GM12878 (cell line): ENCODE measurements around the gene KIAA0319L. TPM values are rescaled to one million over a fixed set of nuclear protein-coding genes. Genes with fewer than 3 reads are reported as not detected.

Experiments used
- ATAC-seq: fragments of 200-7000 bp; cut with Tn5 transposase; 3 replicates; pipeline ENCODE4 v1.9.1; 2020; ENCODE audit warnings: mild to moderate bottlenecking, moderate library complexity
- BruUV-seq: library from RNA; stranded (reverse); fragments of 400-500 nt; replicated peaks from 2 replicates; lab custom pipeline; 2021; lab: Mats Ljungman, UMichigan
- CTCF ChIA-PET: fragments of 300-600 bp; sonication (Branson Sonifier 250); formaldehyde crosslinking; extraction: SDS; loops from one replicate; lab custom pipeline; 2021; ENCODE audit warnings: inconsistent platforms; lab: Yijun Ruan, JAX
- POLR2A ChIA-PET: fragments of 350-600 bp; formaldehyde crosslinking; extraction: SDS; loops from one replicate; lab custom pipeline; 2021; ENCODE audit warnings: inconsistent platforms; lab: Charles Lee
- RAD21 ChIA-PET: fragments of 300-600 bp; sonication (Branson Sonifier 250); formaldehyde crosslinking; loops from one replicate; lab custom pipeline; 2023; ENCODE audit warnings: antibody characterized with exemption; ENCODE audit not compliant: unreplicated experiment; lab: Charles Lee
- SMC1A ChIA-PET: fragments of 300-600 bp; sonication (Branson Sonifier 250); formaldehyde crosslinking; loops from one replicate; lab custom pipeline; 2023; ENCODE audit not compliant: unreplicated experiment, uncharacterized antibody; lab: Charles Lee
- DNase-seq: peaks from one replicate; pipeline ENCODE4 v3.0.0-alpha.2; 2011; ENCODE audit warnings: low read depth, low spot score
- FAIRE-seq: peaks from 3 replicates; lab custom pipeline; 2011; peaks lifted over from hg19 to GRCh38; lab: Jason Lieb, UNC
- H2AFZ ChIP-seq: 2 replicates; pipeline ENCODE4 v1.6.0; 2011; ENCODE audit warnings: low read depth, low read length, control low read depth; ENCODE audit not compliant: control insufficient read depth
- H3K27ac ChIP-seq: 2 replicates; pipeline ENCODE4 v1.5.1; 2011; ENCODE audit warnings: control low read depth; ENCODE audit not compliant: control insufficient read depth, insufficient read depth
- H3K27me3 ChIP-seq, 2 experiments: replicated peaks in 1 of 2; 2 replicates each; pipeline versions ENCODE4 v1.6.0 to v1.6.1; 2011; ENCODE audit warnings: low read length in 1 of 2; ENCODE audit not compliant: control insufficient read depth in 2 of 2, insufficient read depth in 2 of 2
- H3K36me3 ChIP-seq, 2 experiments: 2 replicates each; pipeline ENCODE4 v1.5.1; 2011; ENCODE audit warnings: low read length in 1 of 2; ENCODE audit not compliant: control insufficient read depth in 2 of 2, insufficient read depth in 2 of 2
- H3K4me1 ChIP-seq: 2 replicates; pipeline ENCODE4 v1.6.1; 2011; ENCODE audit warnings: mild to moderate bottlenecking, low read length, moderate library complexity, mixed read lengths; ENCODE audit not compliant: control insufficient read depth, insufficient read depth
- H3K4me2 ChIP-seq: 2 replicates; pipeline ENCODE4 v1.6.0; 2011; ENCODE audit warnings: control low read depth; ENCODE audit not compliant: control insufficient read depth, insufficient read depth
- H3K4me3 ChIP-seq: fragments of 200-600 bp; sonication (generic); 2 replicates; pipeline ENCODE4 v1.5.1; 2016
- H3K79me2 ChIP-seq: 2 replicates; pipeline ENCODE4 v1.6.0; 2011; ENCODE audit warnings: low read length; ENCODE audit not compliant: control insufficient read depth, insufficient read depth
- H3K9ac ChIP-seq: 2 replicates; pipeline ENCODE4 v1.8.0; 2011; ENCODE audit warnings: low read length, control low read depth, mixed read lengths; ENCODE audit not compliant: control insufficient read depth, insufficient read depth
- H3K9me3 ChIP-seq: replicated peaks from 3 replicates; pipeline ENCODE4 v1.5.1; 2011; ENCODE audit warnings: mild to moderate bottlenecking, low read length; ENCODE audit not compliant: control insufficient read depth, insufficient read depth
- H4K20me1 ChIP-seq: 2 replicates; pipeline ENCODE4 v1.6.0; 2011; ENCODE audit not compliant: control insufficient read depth, insufficient read depth
- BRCA1 ChIP-seq: IDR thresholded peaks from 2 replicates; pipeline ENCODE4 v1.6.1; 2011; ENCODE audit warnings: low read depth, low read length, improper control_type of control experiment
- CBFB ChIP-seq: IDR thresholded peaks from 2 replicates; pipeline ENCODE4 v1.6.1; 2016; ENCODE audit warnings: antibody characterized with exemption, low read depth
- IKZF2 ChIP-seq, 2 experiments: fragments of 450-650 bp; IDR thresholded peaks; 2 replicates each; pipeline ENCODE4 v1.6.1; 2017; ENCODE audit warnings: mild to moderate bottlenecking in 2 of 2, moderate library complexity in 2 of 2
- IRF5 ChIP-seq: fragments of 450-650 bp; IDR thresholded peaks from 2 replicates; pipeline ENCODE4 v1.6.1; 2017; ENCODE audit warnings: borderline replicate concordance
- JUND ChIP-seq: IDR thresholded peaks from 2 replicates; pipeline ENCODE4 v1.6.1; 2012; ENCODE audit warnings: low read depth, mild to moderate bottlenecking, low read length, improper control_type of control experiment, moderate library complexity
- KDM1A ChIP-seq: fragments of 200-600 bp; sonication (generic); IDR thresholded peaks from 2 replicates; pipeline ENCODE4 v1.6.1; 2016; ENCODE audit warnings: borderline replicate concordance
- MTA3 ChIP-seq: IDR thresholded peaks from 2 replicates; pipeline ENCODE4 v1.6.1; 2012; ENCODE audit warnings: low read length, inconsistent platforms, borderline replicate concordance
- NFIC ChIP-seq: IDR thresholded peaks from 2 replicates; pipeline ENCODE4 v1.6.1; 2012; ENCODE audit warnings: low read depth, mild to moderate bottlenecking, inconsistent platforms, low read length, moderate library complexity
- NFYA ChIP-seq: IDR thresholded peaks from 2 replicates; pipeline ENCODE4 v1.6.1; 2011; ENCODE audit warnings: low read depth, mild to moderate bottlenecking, low read length, improper control_type of control experiment, borderline replicate concordance
- PBX3 ChIP-seq: IDR thresholded peaks from 2 replicates; pipeline ENCODE4 v1.6.1; 2011; ENCODE audit warnings: mild to moderate bottlenecking, low read depth, low read length, moderate library complexity; ENCODE audit not compliant: insufficient replicate concordance
- RELB ChIP-seq: fragments of 450-650 bp; IDR thresholded peaks from 2 replicates; pipeline ENCODE4 v1.6.1; 2017; ENCODE audit warnings: low read depth, mild to moderate bottlenecking, moderate library complexity
- STAT3 ChIP-seq: IDR thresholded peaks from 2 replicates; pipeline ENCODE4 v1.6.1; 2011; ENCODE audit warnings: low read depth, low read length, improper control_type of control experiment
- SUZ12 ChIP-seq: fragments of 200-600 bp; sonication (generic); IDR thresholded peaks from one replicate; pipeline ENCODE4 v1.6.1; 2018; ENCODE audit warnings: antibody characterized with exemption, mild to moderate bottlenecking; ENCODE audit not compliant: unreplicated experiment
- YBX1 ChIP-seq: fragments of 450-650 bp; IDR thresholded peaks from 2 replicates; pipeline ENCODE4 v1.6.1; 2016; ENCODE audit warnings: antibody characterized with exemption
- WGBS: methylation state at CpG from one replicate; pipeline ENCODE4 v1.1.6; 2016; ENCODE audit warnings: low lambda C conversion rate; ENCODE audit not compliant: insufficient replicate concordance, insufficient coverage; ENCODE audit errors: missing lambda C conversion rate; 5-methylcytosine and 5-hydroxymethylcytosine counted together
- in situ Hi-C: fragments of 300-500 bp; cut with MboI; formaldehyde crosslinking; loops from 9 replicates; pipeline ENCODE4 v1.14.3; 2018; ENCODE audit warnings: mixed read lengths
- intact Hi-C: fragments of 100-400 bp; cut with micrococcal nuclease; formaldehyde crosslinking; loops from one replicate; pipeline ENCODE4 v1.14.2; 2022; ENCODE audit not compliant: unreplicated experiment
- polyA plus RNA-seq, 11 experiments: library from polyadenylated mRNA; depleted of rRNA in 4 of 11; unstranded in 6 of 11; stranded (reverse) in 5 of 11; fragments of >200 nt; fragmentation: Nextera tagmentation in 4 of 11; fragmentation: Illumina TruSeq in 1 of 11; extraction: Ambion mirVana in 4 of 11; extraction: Trizol in 1 of 11; gene quantifications; 1 replicate in 1 of 11; 2 replicates in 10 of 11; pipeline versions ENCODE4 v1.2.1 to v1.2.3, GENCODE V29; 2011 to 2016; ENCODE audit warnings: inconsistent platforms in 2 of 11, missing spikeins in 2 of 11, low read depth in 1 of 11
- total RNA-seq, 4 experiments: library from RNA; depleted of rRNA in 3 of 4; stranded (reverse); fragments of >200 nt in 3 of 4; fragmentation: Illumina TruSeq in 1 of 4; extraction: Trizol in 1 of 4; gene quantifications; 2 replicates each; pipeline versions ENCODE4 v1.2.1 to v1.2.3, GENCODE V29; 2013 to 2021

The KIAA0319L gene
- total and polyA plus RNA-seq, 10 of the 15 experiments (the other 5 are each of a cell fraction or from before 2014, with no cell fraction given) = 2.6 to 57.8 (median 25.4) TPM

GRCh38 chr1:35506960-35507912, 50.0 kb downstream of the KIAA0319L start (continued):
- peak; percentile 51 to 55; a peak in 2 of 4 replicates for TF ChIP-seq IKZF2 (IDR thresholded peaks at IDR 0.05)
- no peak for TF ChIP-seq SUZ12
- TF ChIP-seq, all 136 proteins: peak for 25

GRCh38 chr1:35505911-35506798, 51.0 kb downstream of the KIAA0319L start:
- 22% methylated on average over 4 of the region's 4 CpGs for WGBS
- POLR2A ChIA-PET = interaction anchor here (0.6 to 3.8 kb wide), 7 partner anchors 21 to 219 kb away, joined by 3 to 65 read pairs (median 4); partner anchors contain the start of genes KIAA0319L and NCDN
- TF ChIP-seq BRCA1 (no peak), RELB (peak; percentile 81), JUND (no peak), NFYA (no peak), IRF5 (no peak), PBX3 (peak; percentile 57), KDM1A (no peak), MTA3 (peak; percentile 65; the same call in 1 of the 2 replicates), CBFB (peak; percentile 75; the same call in 1 of the 2 replicates), STAT3 (no peak), YBX1 (no peak), NFIC (peak; percentile 69; the same call in 1 of the 2 replicates)

More at GRCh38 chr1:35505911-35506798, 51.0 kb downstream of the KIAA0319L start:
- Histone ChIP-seq H3K36me3 (no peaks in the 10 kb centered on the region), H3K27me3 (no peaks in the 10 kb centered on the region), H3K4me2 (peak overlapping the region; percentile 94), H3K79me2 (peaks cover 27% of the 10 kb centered on the region), H4K20me1 (no peaks in the 10 kb centered on the region), H3K27ac (peak overlapping the region; percentile 94), H3K4me1 (peaks cover 40% of the 10 kb centered on the region), H3K4me3 (peak overlapping the region; percentile 68; the same call in 1 of the 2 replicates), H2AFZ (no peak overlapping the region), H3K9me3 (no peaks in the 10 kb centered on the region; the same call in 2 of the 3 replicates), H3K9ac (peak overlapping the region; percentile 70)
- CTCF ChIA-PET = interaction anchor here (0.6 to 3.1 kb wide), 12 partner anchors 9 to 304 kb away, joined by 3 to 44 read pairs (median 4); no protein-coding TSS in a partner anchor
- BruUV-seq = no TSS peak
- RAD21 ChIA-PET = interaction anchor here (0.9 to 3.5 kb wide), 9 partner anchors 14 to 59 kb away, joined by 3 to 67 read pairs (median 3); partner anchors contain the start of genes KIAA0319L and NCDN
- SMC1A ChIA-PET = interaction anchor here (0.6 to 3.4 kb wide), 18 partner anchors 10 to 427 kb away, joined by 3 to 84 read pairs (median 4); partner anchors contain the start of genes KIAA0319L, NCDN and ZMYM1
- peak; percentile 95 for DNase-seq
- FAIRE-seq = peak; percentile 74
- intact Hi-C loops = loop anchor here (2.0 kb wide), 1 partner anchor 55 kb away; no protein-coding TSS in a partner anchor
- peak; percentile 84 for ATAC-seq
- in situ Hi-C loops = no loop called here
